ENCODE data around the gene RAB3IL1. TPM values are rescaled to one million over a fixed set of nuclear protein-coding genes. Genes with fewer than 3 reads are reported as not detected.
A peak's percentile ranks its signal among the peaks of the same experiment; 100 is the strongest.

Gene RAB3IL1
- total and polyA plus RNA-seq, 9 of the 15 experiments (the other 6 are each of a cell fraction or from before 2014, with no cell fraction given) = 0.15 to 42.6 (median 15.5) TPM

DNA sequence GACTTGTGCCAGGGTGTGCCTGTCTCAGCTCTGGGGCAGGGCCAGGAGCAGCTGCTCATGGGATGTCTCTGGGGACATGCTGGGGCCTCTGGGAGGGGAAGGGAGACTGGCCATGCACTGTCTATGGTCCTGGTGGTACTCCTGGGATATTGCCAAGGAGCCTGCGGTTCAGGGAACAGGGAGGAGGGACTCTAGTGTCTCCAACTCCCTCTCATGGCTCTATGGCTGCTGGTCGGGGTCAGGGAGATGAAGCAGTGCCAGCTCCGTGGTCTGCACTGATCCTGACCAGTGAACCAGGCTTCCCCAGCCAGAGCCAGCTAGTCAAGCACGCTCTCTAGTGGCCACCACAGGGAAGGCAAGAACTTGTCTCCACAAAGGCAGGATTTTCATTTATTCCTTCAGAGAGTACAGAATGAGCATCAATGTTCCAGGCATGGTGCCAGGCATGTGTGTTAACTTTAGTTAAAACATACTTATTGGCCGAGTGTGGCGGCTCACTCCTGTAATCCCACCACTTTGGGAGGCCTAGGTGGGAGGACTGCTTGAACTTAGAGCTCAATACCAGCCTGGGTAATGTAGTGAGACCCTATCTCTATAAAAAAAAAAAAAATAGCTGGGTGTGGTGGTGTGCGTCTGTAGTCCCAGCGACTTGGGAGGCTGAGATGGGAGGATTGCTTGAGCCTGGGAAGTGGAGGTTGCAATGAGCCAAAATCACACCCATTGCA lies 30.3 kb upstream of the RAB3IL1 start:
- in situ Hi-C loops (cut with MboI) = loop anchor here (5.0 kb wide), 1 partner anchor 50 kb away; no protein-coding TSS in a partner anchor
- no peaks in the 10 kb centered on the region for H3K36me3 ChIP-seq (ENCODE audit: control insufficient read depth, insufficient read depth, low read length)
- ChIA-PET POLR2A (interaction anchor here (0.5 to 14.1 kb wide), 11 partner anchors 16 to 150 kb away, joined by 3 to 327 read pairs (median 3); partner anchors contain the start of gene FTH1), CTCF (ENCODE audit: low intra/inter-chr PET ratio) (interaction anchor here (1.1 to 4.5 kb wide), 3 partner anchors 48 to 77 kb away, joined by 4 to 98 read pairs (median 7); no protein-coding TSS in a partner anchor)
- FAIRE-seq = peak; percentile 81
- peak; percentile 67 for ATAC-seq
- WGBS (ENCODE audit: insufficient coverage, low coverage, missing lambda C conversion rate) = 4% methylated on average over 8 of the region's 8 CpGs
- no peak overlapping the region; the same call in 1 of the 2 replicates for H3K4me2 ChIP-seq (ENCODE audit: insufficient read depth, low read length)
- peaks cover 20 to 27% of the 10 kb centered on the region in 2 experiments; a peak in 4 of 5 replicates for H3K4me1 ChIP-seq (replicated peaks in 1 of 2; ENCODE audit: control insufficient read depth in 2 of 2, insufficient read depth in 2 of 2, low read length in 2 of 2)
- peaks cover 5% of the 10 kb centered on the region for H3K9me1 ChIP-seq (ENCODE audit: control insufficient read depth, insufficient read depth, low read length)
- H3K9ac ChIP-seq (ENCODE audit: insufficient read depth in 1 of 2, low read depth in 2 of 2, low read length in 2 of 2) = peak overlapping the region; percentile 8 to 69; a peak in 2 of 4 replicates
- no peak overlapping the region; the same call in 2 of the 3 replicates for H3K27ac ChIP-seq (ENCODE audit: extremely low read depth, low read depth, low read length)
- peak; percentile 80 to 86 (median 82) for DNase-seq (ENCODE audit: extremely low read depth in 1 of 4, low spot score in 3 of 4)
- no peaks in the 10 kb centered on the region for H3K79me2 ChIP-seq (ENCODE audit: control insufficient read depth, insufficient read depth, low read length)
- H3K27me3 ChIP-seq (ENCODE audit: control insufficient read depth in 2 of 2, insufficient read depth in 2 of 2, low read length in 2 of 2) = no peaks in the 10 kb centered on the region
- no TSS peak for BruUV-seq (replicated peaks)
- no peak overlapping the region for H3K4me3 ChIP-seq
- H3K9me3 ChIP-seq (replicated peaks; ENCODE audit: control insufficient read depth, insufficient read depth, low read depth, low read length) = no peaks in the 10 kb centered on the region
- intact Hi-C loops (cut with micrococcal nuclease) = loop anchor here (1.0 to 2.0 kb wide), 6 partner anchors 19 to 161 kb away; partner anchors contain the start of gene FTH1
- H4K20me1 ChIP-seq (replicated peaks; ENCODE audit: control insufficient read depth, insufficient read depth, low read length) = no peaks in the 10 kb centered on the region
- peak overlapping the region; percentile 85 for H2AFZ ChIP-seq (ENCODE audit: low read depth, low read length)
- TF ChIP-seq MAX (CRISPR knock-in tag; IDR thresholded peaks at IDR 0.05) (0 out of 2 replicates have a peak, but pooled peaks have one; percentile 42), U2AF2 (optimal IDR thresholded peaks at IDR 0.05; ENCODE audit: low read depth, low read length) (no peak), JUN (IDR thresholded peaks at IDR 0.05; ENCODE audit: borderline replicate concordance, low read depth, low read length) (0 out of 2 replicates have a peak, but pooled peaks have one; percentile 34), JUN (CRISPR knock-in tag; IDR thresholded peaks at IDR 0.05; ENCODE audit: borderline replicate concordance) (no peak), MTA1 (IDR thresholded peaks at IDR 0.05; ENCODE audit: borderline replicate concordance) (0 out of 2 replicates have a peak, but pooled peaks have one; percentile 31), MYC (IDR thresholded peaks at IDR 0.05; ENCODE audit: low read depth, low read length) (0 out of 2 replicates have a peak, but pooled peaks have one; percentile 34), MYC (CRISPR knock-in tag; IDR thresholded peaks at IDR 0.05; ENCODE audit: borderline replicate concordance, low read depth) (no peak), AFF4 (CRISPR knock-in tag; IDR thresholded peaks at IDR 0.05) (no peak), ZNF707 (CRISPR knock-in tag; conservative IDR thresholded peaks at IDR 0.05) (no peak), CTBP1 (IDR thresholded peaks at IDR 0.05; ENCODE audit: borderline replicate concordance) (peak; percentile 68; the same call in 1 of the 2 replicates), ZBTB17 (CRISPR knock-in tag; IDR thresholded peaks at IDR 0.05) (0 out of 2 replicates have a peak, but pooled peaks have one; percentile 49), STAG1 (CRISPR knock-in tag; IDR thresholded peaks at IDR 0.05; ENCODE audit: borderline replicate concordance) (peak; percentile 74; the same call in 1 of the 2 replicates), POLR2AphosphoS2 (IDR thresholded peaks at IDR 0.05; ENCODE audit: low read length) (no peak), NFE2 (IDR thresholded peaks at IDR 0.05; ENCODE audit: low read depth) (no peak), RUNX1 (IDR thresholded peaks at IDR 0.05; ENCODE audit: low read depth) (0 out of 2 replicates have a peak, but pooled peaks have one; percentile 45), MAFK (IDR thresholded peaks at IDR 0.05; ENCODE audit: low read length) (no peak), HMGN3 (IDR thresholded peaks at IDR 0.05; ENCODE audit: borderline replicate concordance, extremely low read depth, insufficient read length, low read depth, low read length) (no peak), RAD21 (CRISPR knock-in tag; conservative IDR thresholded peaks at IDR 0.05 in 1 of 2, IDR thresholded peaks at IDR 0.05 in 1 of 2) (peak; percentile 99)

Data from K562 (cell line).